GM19372 (cell line): ENCODE data around the gene WDR72.
"Not testable (repeated sequence)": the region's sequence is repeated elsewhere in the genome, so short reads cannot be mapped to it uniquely, and the experiment has no call there.

ENCODE experiments used
- ATAC-seq: cut with Tn5 transposase; IDR thresholded peaks from one replicate; pipeline ENCODE4 v1.9.1; 2021; ENCODE audit warnings: mild to moderate bottlenecking, low read depth, moderate library complexity; ENCODE audit not compliant: unreplicated experiment

Gene WDR72

DNA sequence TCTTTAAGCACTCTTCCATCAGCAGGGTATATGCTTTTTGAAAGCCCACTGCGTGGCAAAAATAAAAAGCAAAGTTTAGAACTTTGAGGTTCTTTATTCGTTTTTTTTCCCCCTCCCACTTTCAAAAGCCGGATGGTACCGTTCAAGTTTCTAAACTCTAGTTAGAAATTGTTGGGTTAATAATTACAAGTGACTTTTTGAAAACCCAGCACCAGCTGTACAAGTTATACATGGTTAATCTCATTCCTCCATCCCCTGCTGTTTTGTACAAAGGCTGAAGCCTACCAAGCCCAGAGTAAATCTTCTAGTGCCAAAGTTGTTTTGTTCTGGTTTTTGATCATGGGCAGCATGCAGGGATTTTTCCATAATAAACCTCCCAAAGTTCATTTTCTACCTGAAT is 48.6 kb downstream of the WDR72 start:
- ATAC-seq: no peak

DNA sequence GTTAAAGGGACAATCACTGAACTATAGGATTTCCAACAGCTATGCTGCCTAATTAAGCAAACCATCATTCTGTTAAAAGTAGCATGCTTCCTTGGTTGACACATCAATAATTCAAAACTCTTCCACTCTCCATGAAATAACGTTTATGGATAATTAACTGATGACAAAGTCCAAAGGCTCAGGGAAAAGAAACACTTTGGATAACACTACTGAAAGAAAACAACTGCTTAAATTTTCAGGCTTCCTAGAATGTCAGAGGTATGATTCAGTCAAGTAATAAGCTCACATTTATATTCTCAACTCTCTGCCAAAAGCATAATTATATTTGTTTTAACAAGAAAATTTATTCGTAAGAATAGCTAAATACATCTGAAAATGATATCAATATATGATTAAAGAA is 49.6 kb downstream of the WDR72 start:
- ATAC-seq: no peak

DNA sequence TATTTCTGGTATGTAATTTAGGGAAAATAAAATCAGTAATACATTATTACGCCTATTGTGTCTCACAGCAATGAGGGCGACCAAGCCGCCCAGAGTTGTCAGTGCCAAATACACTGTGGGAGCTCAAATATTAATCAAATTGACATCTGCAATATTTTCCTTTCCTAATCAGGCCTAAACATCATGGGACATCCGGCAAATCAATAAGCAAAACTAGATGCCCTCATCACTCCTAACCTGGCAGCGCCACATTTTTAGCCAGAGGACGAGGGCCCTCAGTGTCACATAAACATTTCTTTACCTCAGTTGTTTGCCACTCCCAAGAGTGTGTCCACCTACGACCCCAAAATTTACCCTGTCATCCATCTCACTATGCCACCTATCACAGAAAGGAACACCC is 64.1 kb downstream of the WDR72 start:
- no peak for ATAC-seq

DNA sequence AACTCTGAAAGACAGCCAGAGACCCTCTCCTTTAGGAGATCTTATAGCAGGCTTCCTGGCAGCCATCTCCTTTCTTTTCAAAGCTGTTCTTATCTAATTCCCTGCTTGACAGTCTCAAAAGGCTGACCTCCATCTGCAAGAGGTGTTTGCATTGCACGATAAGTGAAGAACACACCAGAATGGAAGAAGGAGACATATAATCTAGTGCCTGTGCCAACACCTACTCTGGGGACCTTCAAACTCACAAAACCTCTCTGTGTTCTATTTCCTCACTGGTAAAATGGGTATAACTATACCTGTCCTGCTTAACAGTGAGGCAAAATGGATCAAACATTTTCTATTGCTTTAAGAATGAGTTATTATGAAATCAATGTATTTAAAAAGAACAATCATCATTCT is 65.0 kb downstream of the WDR72 start:
- ATAC-seq: no peak

DNA sequence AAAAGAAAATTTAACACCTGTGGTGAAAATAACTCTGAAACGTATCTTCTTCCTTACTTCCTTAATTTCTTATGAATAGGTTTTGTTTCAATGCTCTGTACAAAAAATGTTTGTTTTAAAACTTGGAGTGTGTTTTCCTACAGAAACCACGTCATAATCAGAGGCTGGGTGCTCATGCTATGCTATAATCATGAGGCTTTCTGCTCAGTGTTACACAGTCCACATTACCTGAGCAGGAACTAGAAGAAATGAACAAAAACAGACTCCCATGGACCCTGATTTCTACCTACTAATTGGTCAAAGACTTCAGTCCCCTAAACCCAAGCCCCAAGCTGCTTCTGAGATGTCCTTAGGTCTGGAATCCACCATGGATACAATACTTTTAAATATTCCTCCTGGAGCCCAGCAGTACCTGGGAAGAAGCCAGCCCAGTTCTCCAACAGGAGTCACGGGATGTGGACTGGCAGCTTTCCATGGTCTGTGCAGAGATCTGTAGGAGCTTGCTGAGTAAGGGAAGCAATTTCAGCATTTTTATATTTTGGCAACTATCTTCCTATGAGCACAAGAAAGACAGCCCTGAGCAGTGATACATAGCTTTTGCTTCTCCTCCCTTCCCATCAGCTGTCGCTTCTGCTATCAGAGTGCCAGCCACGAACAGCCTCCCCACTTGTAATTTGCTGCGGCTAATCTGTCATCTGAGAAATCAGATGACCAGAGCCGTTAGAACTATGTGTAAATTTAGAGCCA is 65.6 kb downstream of the WDR72 start:
- no peak for ATAC-seq

DNA sequence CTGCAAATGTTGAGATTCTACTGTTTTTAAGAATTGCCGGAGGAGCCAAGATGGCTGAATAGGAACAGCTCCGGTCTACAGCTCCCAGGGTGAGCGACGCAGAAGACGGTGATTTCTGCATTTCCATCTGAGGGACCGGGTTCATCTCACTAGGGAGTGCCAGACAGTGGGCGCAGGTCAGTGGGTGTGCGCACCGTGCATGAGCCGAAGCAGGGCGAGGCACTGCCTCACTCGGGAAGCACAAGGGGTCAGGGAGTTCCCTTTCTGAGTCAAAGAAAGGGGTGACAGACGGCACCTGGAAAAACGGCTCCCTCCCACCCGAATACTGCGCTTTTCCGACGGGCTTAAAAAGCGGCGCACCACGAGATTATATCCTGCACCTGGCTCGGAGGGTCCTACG is 75.3 kb downstream of the WDR72 start:
- not testable (repeated sequence) for ATAC-seq

DNA sequence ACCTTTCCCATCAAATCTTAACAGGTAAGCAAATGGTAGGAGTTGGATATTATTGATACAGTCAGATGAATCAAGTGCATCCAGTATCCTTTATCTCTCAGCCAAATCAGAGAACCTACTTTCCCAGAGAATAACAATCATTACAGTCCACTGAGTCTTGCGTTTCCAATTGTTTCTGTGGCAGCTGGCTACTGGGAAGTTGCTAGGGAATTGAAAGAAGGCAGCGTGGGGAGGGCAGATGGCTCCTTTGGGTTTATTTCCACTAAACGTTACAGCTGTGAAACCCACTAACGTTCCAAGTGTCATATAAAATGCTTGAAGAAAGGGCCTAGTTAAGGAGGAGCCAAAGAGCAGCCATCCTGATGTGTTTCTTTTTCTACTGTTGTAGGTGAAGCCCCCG is 78.4 kb downstream of the WDR72 start:
- ATAC-seq: no peak

DNA sequence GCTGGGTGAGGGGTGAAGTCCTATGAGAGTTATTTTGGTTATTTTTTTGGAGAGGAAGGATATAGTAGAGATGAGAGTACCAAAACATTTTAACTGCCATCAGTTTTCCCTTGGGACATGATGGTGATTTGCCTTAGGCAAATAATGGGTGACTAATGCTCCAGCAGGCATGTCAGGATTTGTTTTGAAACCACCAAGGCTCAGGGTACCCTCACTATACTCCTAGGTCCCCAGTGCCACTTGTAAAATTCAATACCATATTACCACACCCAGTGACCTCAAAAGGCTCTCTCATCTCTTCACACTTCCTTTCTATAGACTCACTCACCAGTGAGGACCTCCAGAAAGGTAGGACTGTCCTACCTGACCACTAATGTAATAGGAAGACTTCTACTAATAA is 83.6 kb downstream of the WDR72 start:
- ATAC-seq: no peak

DNA sequence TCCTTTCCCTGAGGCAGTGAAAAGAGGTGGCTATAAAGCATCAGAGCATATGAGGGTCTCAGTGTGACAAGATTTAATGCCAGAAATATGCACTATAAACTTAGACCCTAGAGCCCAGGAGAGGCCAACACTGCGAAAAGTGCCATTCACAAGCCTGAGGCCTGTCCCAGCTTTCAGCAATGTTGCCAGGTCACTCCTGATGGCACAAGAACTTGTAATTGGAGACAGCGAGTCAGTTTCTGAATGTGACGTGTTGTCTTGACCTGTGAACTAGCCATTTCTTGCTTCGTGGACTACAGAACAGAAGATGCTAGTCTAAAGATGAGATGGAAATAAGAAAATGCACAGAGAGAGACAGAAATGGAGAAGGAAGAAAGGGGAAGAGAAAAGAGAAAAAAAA is 87.9 kb downstream of the WDR72 start:
- ATAC-seq: no peak

DNA sequence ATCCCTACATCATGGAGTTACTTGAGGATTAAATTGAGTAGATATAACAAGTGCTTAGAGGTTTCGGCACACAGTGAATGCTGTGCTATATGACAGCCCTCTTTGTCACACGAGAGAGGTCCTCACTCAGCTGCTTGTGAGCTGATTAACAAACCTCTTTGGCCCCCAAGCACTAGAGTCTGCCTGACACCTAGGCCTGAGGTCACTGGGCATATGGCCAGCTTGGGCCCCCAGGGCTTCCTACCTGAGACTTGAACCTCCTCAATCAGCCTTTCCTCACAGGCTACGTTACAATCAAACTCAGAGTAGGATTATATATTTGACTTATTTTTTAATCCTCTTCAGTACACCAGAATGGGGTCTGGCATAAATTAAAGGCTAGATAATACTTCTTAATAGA is 88.8 kb downstream of the WDR72 start:
- no peak for ATAC-seq

DNA sequence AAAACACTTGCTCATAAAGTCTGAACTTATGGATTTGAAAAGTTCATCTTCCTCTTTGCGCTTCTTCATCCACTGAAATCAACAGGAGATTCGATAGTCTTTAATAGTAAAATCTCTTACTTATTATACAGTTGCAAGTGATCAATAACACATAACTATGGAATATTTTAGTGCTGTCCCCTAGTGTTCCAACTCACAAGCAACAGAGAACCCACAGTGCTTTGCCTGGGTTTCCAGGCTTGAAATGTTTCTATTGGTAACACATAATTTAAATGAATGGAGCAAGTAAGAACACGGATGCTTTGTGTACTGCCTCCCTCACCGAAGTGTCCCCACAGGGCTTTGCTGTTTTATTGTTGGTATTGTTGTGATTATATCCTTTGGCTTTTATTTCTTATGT is 93.5 kb downstream of the WDR72 start:
- no peak for ATAC-seq

DNA sequence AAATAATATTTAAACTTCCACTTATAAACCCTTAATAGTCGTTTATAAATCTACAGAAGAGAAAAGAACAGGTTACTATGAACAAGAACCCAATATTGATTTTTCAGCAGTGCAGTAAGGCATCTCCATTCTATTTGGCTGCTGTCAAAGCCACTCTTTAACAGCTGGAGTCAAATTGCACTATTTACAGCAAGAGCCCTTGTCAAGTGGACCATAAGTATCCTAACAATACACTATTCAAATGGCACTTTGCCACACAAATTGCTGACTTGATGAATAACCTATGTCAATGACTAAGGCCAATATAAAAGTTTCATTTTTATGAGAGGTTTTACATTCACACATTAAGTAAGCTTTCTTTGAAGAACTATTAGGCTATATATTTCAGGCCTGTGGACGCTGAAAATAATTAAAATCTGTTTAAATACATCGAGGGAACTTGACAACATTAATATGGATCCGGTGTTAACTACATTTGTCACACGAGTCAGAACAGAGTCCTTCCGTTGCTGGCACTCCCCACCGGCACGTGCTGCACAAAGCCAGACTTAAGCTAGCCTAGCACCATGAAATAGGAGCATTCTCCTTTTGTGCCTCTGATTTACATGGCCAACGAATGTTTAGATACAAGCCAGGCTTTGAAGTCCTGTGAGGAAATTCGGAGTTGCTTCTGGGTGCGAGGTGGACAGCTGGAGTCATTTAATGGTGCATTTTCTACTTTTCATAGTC is 100.5 kb downstream of the WDR72 start:
- ATAC-seq: no peak

DNA sequence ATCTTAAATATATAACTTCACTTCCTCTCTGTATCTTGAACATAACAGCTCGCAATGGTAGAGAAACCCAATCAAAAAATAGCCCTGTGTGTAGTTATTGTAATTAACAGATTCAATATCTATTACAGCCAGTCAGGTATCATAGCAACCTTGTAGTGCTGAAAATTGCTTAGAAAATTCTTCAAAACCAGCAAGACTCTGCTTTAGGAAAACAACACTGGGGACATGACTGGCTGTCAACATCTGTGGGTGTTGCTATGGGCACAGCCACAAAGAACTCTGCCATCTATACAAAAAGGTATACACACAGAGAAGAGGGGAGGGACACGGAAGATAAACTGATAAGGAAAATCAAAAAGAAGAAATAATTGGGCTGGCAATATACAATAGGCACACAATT is 101.2 kb downstream of the WDR72 start:
- no peak for ATAC-seq

DNA sequence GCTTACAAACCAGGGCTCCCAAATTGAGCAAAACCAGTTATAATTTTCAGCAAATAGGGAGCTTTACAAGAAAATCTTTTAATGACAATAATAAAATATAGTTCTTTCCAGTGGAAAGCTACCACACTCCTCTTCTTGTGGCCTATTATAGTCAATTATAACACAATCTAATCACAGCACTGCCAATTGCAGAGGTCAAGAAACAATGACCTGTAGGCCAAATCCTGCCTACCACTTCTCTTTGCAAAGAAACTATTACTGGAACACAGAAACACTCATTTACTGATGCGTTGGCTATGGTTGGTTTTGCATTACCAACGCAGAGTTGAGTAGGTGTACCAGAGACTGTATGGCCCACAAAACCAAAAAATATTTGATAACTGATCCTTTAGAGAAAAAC is 110.5 kb downstream of the WDR72 start:
- no peak for ATAC-seq

DNA sequence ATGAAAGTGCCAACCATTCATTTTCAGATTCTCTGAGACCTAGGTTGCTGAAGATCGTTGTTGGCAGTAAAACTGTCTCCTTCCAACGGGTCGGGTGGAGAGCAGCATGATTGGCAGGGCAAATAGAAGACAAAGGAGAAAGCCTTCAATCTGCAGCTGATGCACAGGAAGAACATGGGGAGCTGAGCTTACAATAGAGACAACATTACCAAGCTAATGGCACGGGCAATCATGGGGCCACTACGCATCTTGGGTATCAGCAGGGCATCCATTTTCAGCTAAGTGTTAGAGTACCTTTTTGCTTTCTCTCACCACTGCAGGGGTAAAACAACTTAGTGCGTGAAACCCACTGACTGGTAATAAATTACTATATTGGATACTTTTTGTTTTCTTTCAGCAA is 114.8 kb downstream of the WDR72 start:
- ATAC-seq: no peak

DNA sequence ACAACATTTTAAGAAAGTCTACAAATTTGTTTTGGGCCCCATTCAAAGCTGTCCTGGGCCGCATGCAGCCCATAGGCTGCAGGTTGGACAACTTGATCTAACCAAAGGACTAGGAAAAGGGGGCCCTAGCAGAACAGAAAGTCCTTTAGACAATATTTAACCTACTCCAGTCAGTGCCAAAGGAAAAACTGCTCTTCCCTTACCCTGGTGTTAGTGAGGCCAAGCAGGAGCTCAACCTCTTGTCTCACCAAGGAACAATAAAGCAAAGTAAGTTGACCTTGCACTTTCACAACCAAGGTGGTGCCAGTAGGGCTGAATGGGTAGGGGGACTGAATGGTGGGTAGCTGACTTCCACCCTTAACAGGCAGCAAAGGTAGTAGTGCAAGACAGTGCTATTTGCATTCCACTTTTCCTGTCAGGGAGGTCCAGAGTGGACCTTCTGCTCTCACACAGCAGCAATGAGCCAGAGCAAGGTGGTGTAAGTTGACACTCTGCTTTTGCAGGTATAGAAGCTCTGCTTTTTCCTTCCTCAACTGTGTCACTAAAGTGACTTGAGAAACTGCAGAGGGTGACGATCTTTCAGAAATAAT is 124.9 kb downstream of the WDR72 start:
- ATAC-seq: no peak

DNA sequence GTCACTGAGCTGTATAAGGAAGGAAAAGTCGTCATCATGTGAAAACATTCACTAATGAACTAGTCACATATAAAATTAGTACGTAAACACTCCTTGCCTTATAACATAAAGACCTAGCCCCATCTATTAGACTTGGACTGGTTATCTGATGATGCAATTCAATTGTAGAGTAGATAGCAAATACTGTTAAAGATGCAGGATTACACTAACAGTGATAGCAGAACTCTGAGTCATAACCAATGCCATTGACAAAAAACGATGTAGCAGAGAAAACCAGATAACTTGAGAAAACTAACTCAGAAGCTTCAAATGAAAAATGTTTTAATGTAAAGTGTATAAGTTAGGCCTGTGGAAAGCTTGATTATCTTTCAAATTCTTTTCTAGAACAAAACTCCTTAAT is 132.2 kb downstream of the WDR72 start:
- no peak for ATAC-seq

DNA sequence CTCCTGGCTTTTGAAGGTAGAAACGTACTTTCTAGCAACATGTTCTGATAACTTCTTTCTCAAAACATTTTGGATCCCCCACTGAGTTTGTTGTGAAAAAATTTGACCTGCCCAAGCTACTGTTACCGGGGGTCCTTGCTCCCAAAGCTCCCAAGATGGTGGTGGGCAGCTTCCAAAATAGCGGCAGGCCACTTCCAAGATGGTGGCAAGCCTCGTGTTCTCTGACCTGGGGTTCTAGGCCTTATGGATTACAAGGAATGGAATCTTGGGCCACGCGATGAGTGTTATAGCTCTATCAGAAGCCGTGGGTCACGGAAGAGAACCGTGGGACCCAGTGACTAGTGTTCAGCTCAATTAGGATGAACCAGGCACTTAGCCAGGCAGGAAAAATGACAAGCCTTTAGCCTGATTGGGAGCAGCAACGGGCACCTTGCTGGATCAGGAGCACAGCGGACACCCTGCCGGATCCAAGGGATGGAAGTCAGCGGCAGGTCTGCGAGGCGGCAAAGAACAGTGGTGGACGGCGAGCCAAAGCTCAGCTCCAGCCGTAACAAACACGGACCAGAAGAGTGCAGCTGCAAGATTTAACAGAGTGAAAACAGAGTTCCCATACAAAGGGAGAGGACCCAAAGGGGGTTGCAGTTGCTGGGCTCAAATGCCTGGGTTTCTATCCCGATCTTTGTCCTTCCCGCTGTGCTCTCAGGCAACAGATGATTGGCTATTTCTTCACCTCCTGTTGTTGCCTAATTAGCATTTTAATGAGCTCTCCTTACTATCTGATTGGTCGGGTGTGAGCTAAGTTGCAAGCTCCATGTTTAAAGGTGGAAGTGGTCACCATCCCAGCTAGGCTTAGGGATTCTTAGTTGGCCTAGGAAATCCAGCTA is 133.3 kb downstream of the WDR72 start:
- ATAC-seq: no peak

DNA sequence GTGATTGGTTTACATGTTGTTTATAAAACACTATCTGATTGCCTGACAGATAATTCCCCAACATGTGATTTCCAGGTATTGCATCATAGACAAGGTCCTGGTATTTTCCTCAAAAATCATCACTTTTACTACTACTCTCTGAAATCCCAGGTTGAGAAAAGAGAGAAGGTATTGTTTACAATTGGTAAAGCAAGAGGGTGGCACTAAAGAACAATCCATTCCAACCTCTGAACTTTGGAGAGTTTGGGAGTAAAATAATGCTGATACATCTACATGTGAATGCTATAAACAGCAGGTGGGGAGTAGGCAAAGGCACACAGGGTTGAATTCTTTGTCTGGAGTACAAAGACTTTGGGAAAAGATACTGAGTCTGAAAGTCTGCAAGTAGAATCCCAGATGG is 134.2 kb downstream of the WDR72 start:
- ATAC-seq: no peak

DNA sequence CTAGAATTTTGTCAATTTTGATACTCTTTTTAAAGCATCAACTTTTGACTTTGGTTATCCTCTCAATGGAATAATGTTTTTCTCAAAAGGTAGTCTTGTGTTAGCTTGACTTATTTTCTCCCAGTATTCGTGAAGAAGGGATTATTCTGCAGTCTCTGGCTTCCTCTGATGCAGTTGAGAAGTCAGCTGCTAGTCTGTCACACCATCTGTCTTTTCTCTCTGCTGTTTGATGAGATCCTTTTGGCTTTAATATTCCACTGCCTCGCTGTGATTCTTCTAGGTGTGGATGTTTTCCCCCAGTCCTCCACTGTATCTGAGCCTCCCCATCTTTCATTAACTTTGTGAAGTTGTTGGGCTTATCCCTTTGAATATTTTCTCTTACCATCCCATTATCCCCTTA is 141.0 kb downstream of the WDR72 start:
- ATAC-seq: no peak
